ENCODE data around the gene BCAR3.
"Not testable (repeated sequence)": the region's sequence is repeated elsewhere in the genome, so short reads cannot be mapped to it uniquely, and the experiment has no call there.

BCAR3 gene

DNA sequence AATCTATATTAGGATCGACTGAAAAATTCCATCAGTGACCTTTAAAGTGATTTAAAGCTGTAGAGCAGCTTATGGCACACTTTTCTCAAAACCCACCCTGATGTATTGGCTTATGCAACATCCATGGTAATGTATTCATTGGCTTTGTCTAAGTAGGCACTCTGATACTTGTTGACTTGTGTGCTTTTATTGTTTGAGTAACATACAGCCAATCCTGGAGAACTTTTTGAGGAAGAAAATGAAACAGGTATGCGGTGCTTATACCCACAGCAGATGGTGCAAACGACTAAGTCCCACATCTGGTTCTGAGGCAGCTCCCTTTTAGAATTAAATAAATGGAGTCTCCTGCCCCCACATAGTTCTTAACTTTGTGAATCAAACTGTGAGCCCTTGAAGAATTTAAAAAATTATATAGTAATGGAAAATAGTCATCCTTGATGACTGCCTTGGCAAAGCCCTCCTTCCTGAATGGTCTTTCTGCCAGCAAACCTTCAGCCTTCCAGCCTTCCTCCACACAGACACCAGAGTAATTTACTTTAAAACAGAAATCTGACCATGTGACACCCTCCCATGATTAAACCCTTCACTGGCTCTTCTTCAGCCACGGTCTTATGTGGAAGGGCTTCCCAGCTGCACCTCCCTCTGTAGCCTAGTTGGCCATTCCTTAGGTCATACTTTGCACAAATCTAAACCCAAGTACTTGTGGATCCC lies 116.0 kb downstream of the BCAR3 start:
- Histone ChIP-seq H3K4me1 (ENCODE audit: control insufficient read depth in 1 of 2, insufficient read depth in 1 of 2, low read depth in 1 of 2, low read length in 1 of 2) (peaks cover 0 to 4% of the 10 kb centered on the region in 2 experiments), H3K4me3 (ENCODE audit: low read depth in 1 of 2, low read length in 1 of 2) (no peak overlapping the region), H3K36me3 (no peaks in the 10 kb centered on the region), H3K27ac (no peak overlapping the region), H3K9me3 (no peaks in the 10 kb centered on the region), H3K27me3 (no peaks in the 10 kb centered on the region)
- TF ChIP-seq, protein P1, sequence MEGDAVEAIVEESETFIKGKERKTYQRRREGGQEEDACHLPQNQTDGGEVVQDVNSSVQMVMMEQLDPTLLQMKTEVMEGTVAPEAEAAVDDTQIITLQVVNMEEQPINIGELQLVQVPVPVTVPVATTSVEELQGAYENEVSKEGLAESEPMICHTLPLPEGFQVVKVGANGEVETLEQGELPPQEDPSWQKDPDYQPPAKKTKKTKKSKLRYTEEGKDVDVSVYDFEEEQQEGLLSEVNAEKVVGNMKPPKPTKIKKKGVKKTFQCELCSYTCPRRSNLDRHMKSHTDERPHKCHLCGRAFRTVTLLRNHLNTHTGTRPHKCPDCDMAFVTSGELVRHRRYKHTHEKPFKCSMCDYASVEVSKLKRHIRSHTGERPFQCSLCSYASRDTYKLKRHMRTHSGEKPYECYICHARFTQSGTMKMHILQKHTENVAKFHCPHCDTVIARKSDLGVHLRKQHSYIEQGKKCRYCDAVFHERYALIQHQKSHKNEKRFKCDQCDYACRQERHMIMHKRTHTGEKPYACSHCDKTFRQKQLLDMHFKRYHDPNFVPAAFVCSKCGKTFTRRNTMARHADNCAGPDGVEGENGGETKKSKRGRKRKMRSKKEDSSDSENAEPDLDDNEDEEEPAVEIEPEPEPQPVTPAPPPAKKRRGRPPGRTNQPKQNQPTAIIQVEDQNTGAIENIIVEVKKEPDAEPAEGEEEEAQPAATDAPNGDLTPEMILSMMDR (IDR thresholded peaks at IDR 0.05): no peak

DNA sequence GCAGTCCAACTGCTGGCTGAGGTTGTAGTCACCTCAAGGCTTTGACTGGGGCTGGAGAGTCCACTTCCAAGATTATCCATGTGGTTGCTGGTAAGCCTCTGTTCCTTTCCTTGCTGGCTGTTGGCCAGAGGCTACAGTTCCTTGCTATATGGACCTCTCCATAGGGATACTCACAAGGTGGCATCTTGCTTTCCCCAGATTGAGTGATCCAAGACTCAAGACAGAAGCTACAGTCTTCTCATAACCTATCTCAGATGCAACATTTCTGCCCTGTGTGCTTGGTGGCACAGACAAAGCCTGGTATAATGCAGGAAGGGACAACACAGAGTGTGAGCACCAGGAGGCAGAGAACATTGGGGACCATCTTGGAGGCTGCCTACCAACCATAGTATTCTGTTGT lies 121.9 kb downstream of the BCAR3 start:
- H3K36me3 ChIP-seq: no peaks in the 10 kb centered on the region
- no peak overlapping the region for H3K27ac ChIP-seq
- no peaks in the 10 kb centered on the region for H3K27me3 ChIP-seq
- H3K9me3 ChIP-seq: no peaks in the 10 kb centered on the region
- no peak overlapping the region for H3K4me3 ChIP-seq (ENCODE audit: low read depth in 1 of 2, low read length in 1 of 2)
- TF ChIP-seq, protein P1 (IDR thresholded peaks at IDR 0.05): no peak
- H3K4me1 ChIP-seq (ENCODE audit: control insufficient read depth in 1 of 2, insufficient read depth in 1 of 2, low read depth in 1 of 2, low read length in 1 of 2): no peaks in the 10 kb centered on the region

DNA sequence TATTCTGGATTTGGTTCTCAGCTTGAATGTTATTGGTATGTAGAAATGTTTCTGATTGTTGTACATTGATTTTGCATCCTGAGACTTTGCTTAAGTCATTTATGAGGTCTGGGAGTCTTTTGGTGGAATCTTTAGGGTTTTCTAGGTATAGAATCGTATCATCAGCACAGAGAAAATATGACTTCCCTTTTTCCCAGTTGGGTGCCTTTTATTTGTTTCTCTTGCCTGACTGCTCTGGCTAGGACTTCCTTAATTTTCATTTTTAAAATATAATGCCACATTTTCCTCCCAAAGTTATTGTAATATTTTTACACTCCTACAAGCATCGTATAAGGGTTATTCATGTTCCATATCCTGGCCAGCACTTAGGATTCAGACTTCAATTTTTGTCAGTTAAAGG lies 122.6 kb downstream of the BCAR3 start:
- Histone ChIP-seq H3K36me3 (no peaks in the 10 kb centered on the region), H3K4me1 (ENCODE audit: control insufficient read depth in 1 of 2, insufficient read depth in 1 of 2, low read depth in 1 of 2, low read length in 1 of 2) (no peaks in the 10 kb centered on the region), H3K9me3 (no peaks in the 10 kb centered on the region), H3K27ac (no peak overlapping the region), H3K4me3 (ENCODE audit: low read depth in 1 of 2, low read length in 1 of 2) (no peak overlapping the region), H3K27me3 (no peaks in the 10 kb centered on the region)
- TF ChIP-seq, protein P1 (IDR thresholded peaks at IDR 0.05): no peak

DNA sequence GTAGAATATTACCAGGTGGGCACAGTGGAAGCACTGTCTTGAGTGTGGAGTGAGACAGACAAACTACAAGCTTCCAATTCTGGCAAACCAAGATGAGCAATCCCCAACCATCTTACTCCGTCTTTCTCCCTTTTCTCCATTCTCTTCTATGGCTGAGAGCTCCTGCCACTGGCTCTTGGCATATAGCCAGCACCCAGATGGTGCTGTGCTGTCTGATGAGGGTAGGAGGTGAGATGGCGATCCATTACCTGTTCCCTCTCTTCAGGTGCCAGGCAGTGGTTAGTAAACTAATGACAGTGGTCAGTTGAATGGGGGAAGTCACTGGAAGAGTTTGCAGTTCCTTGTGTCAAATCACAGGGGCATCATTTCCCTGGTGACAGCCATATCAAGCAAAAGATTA lies 125.3 kb downstream of the BCAR3 start:
- Histone ChIP-seq H3K27me3 (no peaks in the 10 kb centered on the region), H3K36me3 (no peaks in the 10 kb centered on the region), H3K9me3 (no peaks in the 10 kb centered on the region), H3K4me3 (ENCODE audit: low read depth in 1 of 2, low read length in 1 of 2) (no peak overlapping the region), H3K4me1 (ENCODE audit: control insufficient read depth in 1 of 2, insufficient read depth in 1 of 2, low read depth in 1 of 2, low read length in 1 of 2) (peaks cover 18 to 19% of the 10 kb centered on the region in 2 experiments), H3K27ac (no peak overlapping the region)
- TF ChIP-seq, protein P1 (IDR thresholded peaks at IDR 0.05): no peak

DNA sequence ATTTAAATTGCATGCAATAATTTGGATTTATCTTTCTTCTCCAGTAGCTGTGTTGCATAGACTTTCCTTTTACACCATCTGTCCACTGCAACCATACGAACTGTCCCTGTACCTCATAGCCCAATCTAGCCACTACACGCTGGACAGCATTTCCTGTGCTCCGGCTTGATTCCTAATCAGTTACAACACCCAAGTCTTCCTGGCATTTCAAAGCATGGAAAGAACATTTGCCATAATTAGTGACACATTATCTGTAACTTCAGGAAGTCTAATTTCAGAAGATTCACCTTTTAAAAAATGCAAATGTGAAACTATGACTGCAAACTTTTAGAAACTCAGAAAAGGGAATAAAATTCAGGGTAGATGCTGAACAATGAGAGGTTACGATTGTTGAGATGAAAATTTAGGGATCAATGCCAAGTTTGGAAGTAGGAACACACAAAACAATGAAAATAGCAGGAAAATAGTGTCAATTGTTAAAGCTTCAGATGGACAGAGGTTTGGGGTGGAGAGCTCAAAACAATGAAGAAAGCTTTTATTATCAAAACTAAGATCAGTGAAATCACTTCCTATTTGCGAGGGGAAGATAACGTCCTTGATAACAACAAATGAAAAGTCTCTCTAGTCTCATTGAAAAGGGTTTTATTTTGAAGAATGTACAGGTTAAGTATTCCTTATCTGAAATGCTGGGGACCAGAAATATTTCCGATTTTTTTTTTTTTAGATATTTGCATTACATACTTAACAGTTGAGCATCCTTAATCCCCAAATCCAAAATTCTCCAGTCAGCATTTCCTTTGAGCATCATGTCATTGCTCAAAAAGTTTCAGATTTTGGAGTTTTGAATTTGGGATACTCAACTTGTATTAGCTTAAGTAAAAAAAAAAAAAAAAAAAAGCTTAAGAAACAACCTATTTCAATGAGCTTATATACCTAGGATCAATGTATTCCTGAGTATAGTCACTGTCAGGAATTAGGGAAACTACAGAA lies 126.5 kb downstream of the BCAR3 start:
- Histone ChIP-seq H3K4me3 (ENCODE audit: low read depth in 1 of 2, low read length in 1 of 2) (no peak overlapping the region), H3K27ac (no peak overlapping the region), H3K4me1 (ENCODE audit: control insufficient read depth in 1 of 2, insufficient read depth in 1 of 2, low read depth in 1 of 2, low read length in 1 of 2) (peaks cover 19 to 20% of the 10 kb centered on the region in 2 experiments), H3K36me3 (no peaks in the 10 kb centered on the region), H3K27me3 (no peaks in the 10 kb centered on the region), H3K9me3 (no peaks in the 10 kb centered on the region)
- TF ChIP-seq, protein P1 (IDR thresholded peaks at IDR 0.05): no peak

DNA sequence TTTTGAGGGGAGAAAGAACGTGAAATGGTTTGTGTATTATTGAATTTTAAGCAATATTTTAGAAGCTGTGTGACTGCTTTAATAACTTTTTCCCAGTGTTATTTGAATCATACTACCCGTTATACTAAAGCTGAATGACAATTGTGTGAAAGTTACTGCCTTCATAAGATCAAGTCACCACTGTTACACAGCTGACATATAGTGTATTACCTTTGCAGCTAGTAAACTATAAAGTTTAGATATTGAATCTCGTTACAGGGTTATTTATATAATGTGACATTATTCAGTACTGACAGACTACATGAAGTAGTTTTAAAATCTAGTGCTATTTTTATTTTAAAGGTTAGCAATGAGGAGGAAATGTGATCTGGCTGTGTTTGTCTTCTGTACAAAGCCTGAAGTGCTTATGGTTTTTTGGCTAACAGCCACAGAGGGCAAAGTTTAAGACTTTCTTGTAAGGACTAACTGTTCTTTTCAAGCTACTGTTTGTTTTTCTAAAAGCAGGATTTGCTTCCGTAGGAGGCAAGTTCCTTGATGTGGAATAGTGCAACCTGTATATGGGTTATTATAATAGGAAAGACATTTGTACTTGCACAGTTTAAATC lies 127.6 kb downstream of the BCAR3 start:
- not testable (repeated sequence) for H3K36me3 ChIP-seq; H3K27me3 ChIP-seq; H3K27ac ChIP-seq; H3K9me3 ChIP-seq; H3K4me3 ChIP-seq (ENCODE audit: low read depth in 1 of 2, low read length in 1 of 2)
- peaks cover 26 to 32% of the 10 kb centered on the region in 2 experiments for H3K4me1 ChIP-seq (ENCODE audit: control insufficient read depth in 1 of 2, insufficient read depth in 1 of 2, low read depth in 1 of 2, low read length in 1 of 2)

Measured in neutrophil (primary cell).